ENCODE data around the gene FBXO38.

Gene FBXO38

GRCh38 chr5:148382961-148383360, 797 bp upstream of the FBXO38 start:
- H3K4me3 ChIP-seq (ENCODE audit: low read depth, low read length), result peak overlapping the region; percentile 77
- no peak for DNase-seq (ENCODE audit: low read depth)

- DNase-seq (ENCODE audit: low read depth), result no peak
- peak overlapping the region; percentile 77 for H3K4me3 ChIP-seq (ENCODE audit: low read depth, low read length)
Observed at GRCh38 chr5:148384380-148384737, 601 bp downstream of the FBXO38 start.

GRCh38 chr5:148385094-148385493, 1.3 kb downstream of the FBXO38 start:
- H3K4me3 ChIP-seq (ENCODE audit: low read depth, low read length), result no peak overlapping the region
- no peak for DNase-seq (ENCODE audit: low read depth)

GRCh38 chr5:148386041-148386440, 2.3 kb downstream of the FBXO38 start:
- no peak for DNase-seq (ENCODE audit: low read depth)
- H3K4me3 ChIP-seq (ENCODE audit: low read depth, low read length), result no peak overlapping the region

- H3K4me3 ChIP-seq (ENCODE audit: low read depth, low read length), result no peak overlapping the region
- DNase-seq (ENCODE audit: low read depth), result peak; percentile 22
Observed at GRCh38 chr5:148387325-148387724, 3.6 kb downstream of the FBXO38 start.

- no peak for DNase-seq (ENCODE audit: low read depth)
- no peak overlapping the region for H3K4me3 ChIP-seq (ENCODE audit: low read depth, low read length)
Observed at GRCh38 chr5:148388696-148389095, 4.9 kb downstream of the FBXO38 start.

GRCh38 chr5:148390914-148391313, 7.2 kb downstream of the FBXO38 start:
- no peak for DNase-seq (ENCODE audit: low read depth)
- H3K4me3 ChIP-seq (ENCODE audit: low read depth, low read length), result no peak overlapping the region

GRCh38 chr5:148391422-148391821, 7.7 kb downstream of the FBXO38 start:
- DNase-seq (ENCODE audit: low read depth), result no peak
- no peak overlapping the region for H3K4me3 ChIP-seq (ENCODE audit: low read depth, low read length)

- no peak overlapping the region for H3K4me3 ChIP-seq (ENCODE audit: low read depth, low read length)
- no peak for DNase-seq (ENCODE audit: low read depth)
Observed at GRCh38 chr5:148393390-148393741, 9.6 kb downstream of the FBXO38 start.

- DNase-seq (ENCODE audit: low read depth), result no peak
- no peak overlapping the region for H3K4me3 ChIP-seq (ENCODE audit: low read depth, low read length)
Observed at GRCh38 chr5:148394587-148395019, 10.8 kb downstream of the FBXO38 start.

- no peak for DNase-seq (ENCODE audit: low read depth)
- H3K4me3 ChIP-seq (ENCODE audit: low read depth, low read length), result no peak overlapping the region
Observed at GRCh38 chr5:148395031-148395430, 11.3 kb downstream of the FBXO38 start.

GRCh38 chr5:148397968-148398595, 14.3 kb downstream of the FBXO38 start:
- no peak overlapping the region for H3K4me3 ChIP-seq (ENCODE audit: low read depth, low read length)
- DNase-seq (ENCODE audit: low read depth), result no peak

GRCh38 chr5:148398698-148399121, 15.0 kb downstream of the FBXO38 start:
- H3K4me3 ChIP-seq (ENCODE audit: low read depth, low read length), result no peak overlapping the region
- DNase-seq (ENCODE audit: low read depth), result no peak

- H3K4me3 ChIP-seq (ENCODE audit: low read depth, low read length), result no peak overlapping the region
- no peak for DNase-seq (ENCODE audit: low read depth)
Observed at GRCh38 chr5:148401604-148402003, 17.8 kb downstream of the FBXO38 start.

- no peak for DNase-seq (ENCODE audit: low read depth)
- no peak overlapping the region for H3K4me3 ChIP-seq (ENCODE audit: low read depth, low read length)
Observed at GRCh38 chr5:148403344-148403743, 19.6 kb downstream of the FBXO38 start.

- H3K4me3 ChIP-seq (ENCODE audit: low read depth, low read length), result no peak overlapping the region
- no peak for DNase-seq (ENCODE audit: low read depth)
Observed at GRCh38 chr5:148406406-148406805, 22.6 kb downstream of the FBXO38 start.

- DNase-seq (ENCODE audit: low read depth), result no peak
- no peak overlapping the region for H3K4me3 ChIP-seq (ENCODE audit: low read depth, low read length)
Observed at GRCh38 chr5:148408092-148408491, 24.3 kb downstream of the FBXO38 start.

GRCh38 chr5:148412124-148412523, 28.4 kb downstream of the FBXO38 start:
- H3K4me3 ChIP-seq (ENCODE audit: low read depth, low read length), result no peak overlapping the region
- no peak for DNase-seq (ENCODE audit: low read depth)

- no peak overlapping the region for H3K4me3 ChIP-seq (ENCODE audit: low read depth, low read length)
- no peak for DNase-seq (ENCODE audit: low read depth)
Observed at GRCh38 chr5:148414833-148415232, 31.1 kb downstream of the FBXO38 start.

GRCh38 chr5:148416416-148416815, 32.7 kb downstream of the FBXO38 start:
- no peak for DNase-seq (ENCODE audit: low read depth)
- H3K4me3 ChIP-seq (ENCODE audit: low read depth, low read length), result no peak overlapping the region

GRCh38 chr5:148416921-148417320, 33.2 kb downstream of the FBXO38 start:
- DNase-seq (ENCODE audit: low read depth), result no peak

GRCh38 chr5:148418511-148418910, 34.8 kb downstream of the FBXO38 start:
- no peak for DNase-seq (ENCODE audit: low read depth)
- H3K4me3 ChIP-seq (ENCODE audit: low read depth, low read length), result no peak overlapping the region

More at GRCh38 chr5:148416921-148417320, 33.2 kb downstream of the FBXO38 start:
- H3K4me3 ChIP-seq (ENCODE audit: low read depth, low read length), result no peak overlapping the region

Data from skeletal muscle cell (primary cell).